Endothelial cell of umbilical vein (primary cell): ENCODE measurements around the gene RASL10B. TPM values are rescaled to one million over a fixed set of nuclear protein-coding genes. Genes with fewer than 3 reads are reported as not detected.

ENCODE experiments used
- BruUV-seq: library from RNA; stranded (reverse); fragments of 400-500 nt; replicated peaks from 2 replicates; lab custom pipeline; 2021; lab: Mats Ljungman, UMichigan
- CTCF ChIA-PET: fragments of 300-600, 350-600 bp; sonication (Branson Sonifier 250); formaldehyde crosslinking; loops from one replicate; lab custom pipeline; 2021; ENCODE audit warnings: antibody characterized with exemption, inconsistent platforms; lab: Charles Lee
- POLR2A ChIA-PET: fragments of 300-600, 350-600 bp; sonication (Branson Sonifier 250); formaldehyde crosslinking; loops from one replicate; lab custom pipeline; 2021; ENCODE audit warnings: antibody characterized with exemption, inconsistent platforms; lab: Charles Lee
- DNase-seq: peaks from one replicate; pipeline ENCODE4 v3.0.0-alpha.2; 2011; ENCODE audit warnings: low read depth, low spot score
- FAIRE-seq: peaks from 2 replicates; lab custom pipeline; 2011; peaks lifted over from hg19 to GRCh38; lab: Jason Lieb, UNC
- H2AFZ ChIP-seq: 2 replicates; pipeline ENCODE4 v1.6.0; 2012; ENCODE audit warnings: low read depth, low read length, control low read depth, inconsistent platforms
- H3K27ac ChIP-seq: 2 replicates; pipeline ENCODE4 v1.5.1; 2011; ENCODE audit warnings: low read depth, mild to moderate bottlenecking, control low read depth, low read length, moderate library complexity; ENCODE audit not compliant: insufficient read depth
- H3K27me3 ChIP-seq, 2 experiments: 2 replicates each; pipeline versions ENCODE4 v1.6.0 to v1.6.1; 2011; ENCODE audit warnings: low read length in 2 of 2, mixed read lengths in 1 of 2; ENCODE audit not compliant: control insufficient read depth in 2 of 2, insufficient read depth in 2 of 2
- H3K36me3 ChIP-seq, 2 experiments: 2 replicates in 1 of 2; 3 replicates in 1 of 2; pipeline ENCODE4 v1.5.1; 2011; ENCODE audit warnings: low read length in 2 of 2, mild to moderate bottlenecking in 1 of 2, moderate library complexity in 1 of 2; ENCODE audit not compliant: control insufficient read depth in 2 of 2, insufficient read depth in 2 of 2; ENCODE audit errors: extremely low read depth in 1 of 2
- H3K4me1 ChIP-seq: 3 replicates; pipeline ENCODE4 v1.5.1; 2011; ENCODE audit warnings: mild to moderate bottlenecking, low read length; ENCODE audit not compliant: control insufficient read depth, insufficient read depth; ENCODE audit errors: extremely low read depth
- H3K4me2 ChIP-seq: 2 replicates; pipeline ENCODE4 v1.6.1; 2011; ENCODE audit warnings: low read length, control low read depth, mixed read lengths; ENCODE audit not compliant: insufficient read depth
- H3K4me3 ChIP-seq, 3 experiments: fragments of 200-600 bp in 1 of 3; sonication (generic), shearing (Covaris generic) in 1 of 3; replicated peaks in 1 of 3; 2 replicates each; pipeline ENCODE4 v1.5.1; 2011 to 2016; ENCODE audit warnings: control low read depth in 3 of 3, low read length in 3 of 3, mild to moderate bottlenecking in 2 of 3, inconsistent platforms in 1 of 3, low read depth in 1 of 3, moderate library complexity in 1 of 3; ENCODE audit not compliant: insufficient read depth in 1 of 3
- H3K79me2 ChIP-seq: 2 replicates; pipeline ENCODE4 v1.6.0; 2012; ENCODE audit warnings: low read length, inconsistent platforms; ENCODE audit not compliant: control insufficient read depth, insufficient read depth
- H3K9ac ChIP-seq: replicated peaks from 2 replicates; pipeline ENCODE3; 2011; ENCODE audit warnings: low read length, control low read depth; ENCODE audit not compliant: insufficient read depth; ENCODE audit errors: extremely low read depth
- H3K9me1 ChIP-seq: replicated peaks from 3 replicates; pipeline ENCODE4 v1.6.0; 2011; ENCODE audit warnings: mild to moderate bottlenecking, low read length; ENCODE audit not compliant: control insufficient read depth, insufficient read depth; ENCODE audit errors: extremely low read depth
- H3K9me3 ChIP-seq: replicated peaks from 2 replicates; pipeline ENCODE4 v1.5.1; 2012; ENCODE audit warnings: low read length, inconsistent platforms; ENCODE audit not compliant: control insufficient read depth, insufficient read depth
- H4K20me1 ChIP-seq: replicated peaks from 2 replicates; pipeline ENCODE3; 2011; ENCODE audit warnings: mild to moderate bottlenecking, low read length; ENCODE audit not compliant: control insufficient read depth, insufficient read depth; ENCODE audit errors: extremely low read depth
- EZH2 ChIP-seq: IDR thresholded peaks from 2 replicates; pipeline ENCODE4 v1.6.1; 2012; ENCODE audit warnings: borderline replicate concordance, low read depth, mild to moderate bottlenecking, moderate library complexity, low read length, inconsistent platforms; ENCODE audit not compliant: severe bottlenecking
- FOS ChIP-seq: IDR thresholded peaks from 2 replicates; pipeline ENCODE4 v1.6.1; 2011; ENCODE audit warnings: mild to moderate bottlenecking, low read length, moderate library complexity, borderline replicate concordance; ENCODE audit not compliant: insufficient read depth
- GATA2 ChIP-seq: IDR thresholded peaks from 2 replicates; pipeline ENCODE4 v1.7.0; 2011; ENCODE audit warnings: low read depth, mild to moderate bottlenecking, moderate library complexity, mixed read lengths, low read length; ENCODE audit not compliant: insufficient read length, insufficient read depth
- JUN ChIP-seq: IDR thresholded peaks from 2 replicates; pipeline ENCODE4 v1.6.1; 2011; ENCODE audit warnings: borderline replicate concordance, low read depth; ENCODE audit not compliant: insufficient read length, insufficient read depth
- MAX ChIP-seq: IDR thresholded peaks from 2 replicates; pipeline ENCODE4 v1.6.1; 2011; ENCODE audit not compliant: insufficient read depth, insufficient read length
- MYC ChIP-seq: IDR thresholded peaks from one replicate; pipeline ENCODE4 v1.6.1; 2011; ENCODE audit warnings: mild to moderate bottlenecking, low read depth, low read length
- dilution Hi-C: fragments of 300-500 bp; cut with MboI; formaldehyde crosslinking; loops from one replicate; pipeline ENCODE4 v1.15.0; 2019; ENCODE audit warnings: low sequenced_read_pairs; ENCODE audit not compliant: extremely low pct_ligation_motif_present
- intact Hi-C: fragments of 100-400 bp; cut with micrococcal nuclease; formaldehyde crosslinking; loops from one replicate; pipeline ENCODE4 v1.10.0; 2022
- polyA plus RNA-seq, 4 experiments: library from polyadenylated mRNA; depleted of rRNA in 3 of 4; stranded (reverse) in 3 of 4; unstranded in 1 of 4; fragments of >200 nt; gene quantifications; 2 replicates each; pipeline versions ENCODE4 v1.2.1 to v1.2.3, GENCODE V29; 2011 to 2012; ENCODE audit warnings: missing spikeins in 1 of 4
- total RNA-seq: library from RNA; stranded (reverse); gene quantifications from 2 replicates; pipeline ENCODE4 v1.2.3, GENCODE V29; 2021

The RASL10B gene
- total and polyA plus RNA-seq, 2 donors (not counting 3 experiments of a cell fraction or from before 2014, with no cell fraction given), result 0.19 to 0.71 TPM

DNA sequence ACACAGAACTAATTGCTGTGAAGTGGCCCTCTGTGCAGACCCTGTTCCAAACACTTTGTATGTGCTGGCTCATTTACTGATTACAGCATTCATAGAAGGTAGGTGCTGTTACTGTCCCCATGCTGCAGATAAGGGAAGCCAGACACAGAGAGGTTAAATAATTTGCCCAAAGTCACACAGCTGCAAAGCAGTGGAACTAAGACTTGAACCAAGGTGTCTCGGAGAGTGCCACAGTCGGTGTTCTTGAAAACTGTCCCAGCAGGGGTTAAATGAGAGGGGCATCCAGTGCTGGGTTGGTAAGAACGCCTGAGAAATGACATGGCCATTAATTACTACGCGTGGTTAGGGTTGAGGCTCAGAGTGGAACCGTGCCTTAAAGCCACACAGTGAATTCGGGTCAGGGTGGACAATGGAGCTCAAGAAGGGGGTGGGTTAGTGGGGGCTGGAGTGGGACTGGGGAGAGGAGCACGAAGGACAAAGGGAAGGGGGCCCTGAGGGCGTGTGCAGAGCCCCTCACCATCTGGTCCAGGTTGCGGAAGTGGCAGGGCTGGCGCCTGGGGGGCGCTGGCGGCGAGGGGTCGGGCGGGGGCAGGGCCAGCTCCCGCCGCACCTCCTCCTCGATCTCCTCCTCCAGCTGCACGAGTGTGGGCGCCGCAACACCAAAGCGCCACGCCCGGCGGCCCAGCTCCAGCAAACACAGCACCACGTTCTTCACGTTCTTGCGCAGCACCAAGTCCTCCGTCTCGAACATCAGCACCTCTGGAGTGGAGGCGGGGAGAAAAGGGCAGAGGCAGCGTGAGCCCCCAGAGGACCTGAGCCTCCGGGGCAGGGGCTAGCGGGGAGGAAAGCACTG, 18.3 kb downstream of the RASL10B start:
- Histone ChIP-seq H3K79me2 (no peaks in the 10 kb centered on the region), H3K27me3 (peaks cover 27 to 28% of the 10 kb centered on the region in 2 experiments), H3K9ac (no peak overlapping the region), H2AFZ (no peak overlapping the region), H3K4me2 (no peak overlapping the region), H3K9me1 (no peaks in the 10 kb centered on the region), H4K20me1 (no peaks in the 10 kb centered on the region), H3K9me3 (no peaks in the 10 kb centered on the region), H3K4me1 (no peaks in the 10 kb centered on the region), H3K4me3 (no peak overlapping the region), H3K36me3 (no peaks in the 10 kb centered on the region), H3K27ac (no peak overlapping the region)
- CTCF ChIA-PET, result interaction anchor here (0.8 to 6.7 kb wide), 6 partner anchors 8 to 194 kb away, joined by 3 to 270 read pairs (median 3); partner anchors contain the start of gene C17orf50
- no peak for FAIRE-seq
- TF ChIP-seq JUN, result no peak
- no peak for TF ChIP-seq MAX
- TF ChIP-seq FOS, result no peak
- peak; percentile 10 for TF ChIP-seq EZH2
- TF ChIP-seq GATA2, result no peak
- TF ChIP-seq MYC, result no peak
- POLR2A ChIA-PET, result no interaction called here
- dilution Hi-C loops, result loop anchor here (25.0 kb wide), 1 partner anchor 137 kb away; no protein-coding TSS in a partner anchor
- no TSS peak for BruUV-seq
- DNase-seq, result no peak
- intact Hi-C loops, result no loop called here
